ENCODE measurements around the gene GTF2E1. TPM values are rescaled to one million over a fixed set of nuclear protein-coding genes. Genes with fewer than 3 reads are reported as not detected.

GTF2E1 gene
- total RNA-seq, 1 experiment from 2014 or later = 21.5 TPM

DNA sequence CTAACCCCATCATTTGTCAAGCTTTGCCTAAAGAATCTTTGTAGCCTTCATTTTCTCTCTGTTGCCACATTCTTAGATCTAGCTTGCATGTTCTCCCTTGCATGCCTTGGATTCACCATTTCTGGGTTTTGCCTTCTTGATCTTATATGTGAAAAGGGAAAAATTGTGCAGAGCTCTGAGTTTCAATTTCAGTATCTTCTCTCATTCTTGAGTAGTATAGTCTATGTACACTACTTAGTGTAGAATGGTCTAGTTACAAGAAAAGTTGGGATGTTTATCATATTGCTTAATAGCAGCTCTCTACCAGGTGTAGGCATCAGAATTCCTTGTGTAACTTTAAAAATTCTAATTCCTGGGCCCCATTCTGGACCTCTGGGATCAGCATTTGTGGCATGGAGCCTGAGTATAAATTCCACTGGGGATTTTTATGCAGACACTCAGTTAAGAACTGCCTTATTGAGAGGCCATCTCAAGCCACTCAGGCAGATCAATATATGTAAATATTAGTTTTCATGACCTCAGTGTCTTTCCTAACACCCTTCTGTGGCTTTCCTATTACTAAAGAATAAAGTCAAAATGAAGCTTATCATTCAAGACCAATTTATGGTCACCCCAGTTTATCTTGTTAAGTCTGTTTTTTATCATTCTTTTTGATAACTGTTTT is 23.4 kb downstream of the GTF2E1 start:
- TF ChIP-seq EZH2 (IDR thresholded peaks at IDR 0.05) (no peak), FOSL1 (IDR thresholded peaks at IDR 0.05; ENCODE audit: low read depth) (no peak), RAD21 (IDR thresholded peaks at IDR 0.05; ENCODE audit: low read depth) (no peak), YY1 (IDR thresholded peaks at IDR 0.05; ENCODE audit: extremely low read depth, insufficient replicate concordance, low read depth, low read length) (no peak), CEBPB (IDR thresholded peaks at IDR 0.05; ENCODE audit: low read depth) (no peak), POLR2AphosphoS5 (IDR thresholded peaks at IDR 0.05; ENCODE audit: low read depth, low read length) (no peak), ZNF274 (IDR thresholded peaks at IDR 0.05; ENCODE audit: low read depth, low read length) (no peak), TCF7L2 (IDR thresholded peaks at IDR 0.05; ENCODE audit: borderline replicate concordance, extremely low read depth, insufficient read depth, insufficient read length) (no peak), POLR2A (IDR thresholded peaks at IDR 0.05; ENCODE audit: borderline replicate concordance, extremely low read depth, insufficient read depth, insufficient read length) (no peak)
- TF ChIP-seq, protein P1, sequence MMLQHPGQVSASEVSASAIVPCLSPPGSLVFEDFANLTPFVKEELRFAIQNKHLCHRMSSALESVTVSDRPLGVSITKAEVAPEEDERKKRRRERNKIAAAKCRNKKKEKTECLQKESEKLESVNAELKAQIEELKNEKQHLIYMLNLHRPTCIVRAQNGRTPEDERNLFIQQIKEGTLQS (IDR thresholded peaks at IDR 0.05) = no peak
- TF ChIP-seq, protein P2, sequence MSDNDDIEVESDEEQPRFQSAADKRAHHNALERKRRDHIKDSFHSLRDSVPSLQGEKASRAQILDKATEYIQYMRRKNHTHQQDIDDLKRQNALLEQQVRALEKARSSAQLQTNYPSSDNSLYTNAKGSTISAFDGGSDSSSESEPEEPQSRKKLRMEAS (IDR thresholded peaks at IDR 0.05) = no peak
- TF ChIP-seq, protein P3, sequence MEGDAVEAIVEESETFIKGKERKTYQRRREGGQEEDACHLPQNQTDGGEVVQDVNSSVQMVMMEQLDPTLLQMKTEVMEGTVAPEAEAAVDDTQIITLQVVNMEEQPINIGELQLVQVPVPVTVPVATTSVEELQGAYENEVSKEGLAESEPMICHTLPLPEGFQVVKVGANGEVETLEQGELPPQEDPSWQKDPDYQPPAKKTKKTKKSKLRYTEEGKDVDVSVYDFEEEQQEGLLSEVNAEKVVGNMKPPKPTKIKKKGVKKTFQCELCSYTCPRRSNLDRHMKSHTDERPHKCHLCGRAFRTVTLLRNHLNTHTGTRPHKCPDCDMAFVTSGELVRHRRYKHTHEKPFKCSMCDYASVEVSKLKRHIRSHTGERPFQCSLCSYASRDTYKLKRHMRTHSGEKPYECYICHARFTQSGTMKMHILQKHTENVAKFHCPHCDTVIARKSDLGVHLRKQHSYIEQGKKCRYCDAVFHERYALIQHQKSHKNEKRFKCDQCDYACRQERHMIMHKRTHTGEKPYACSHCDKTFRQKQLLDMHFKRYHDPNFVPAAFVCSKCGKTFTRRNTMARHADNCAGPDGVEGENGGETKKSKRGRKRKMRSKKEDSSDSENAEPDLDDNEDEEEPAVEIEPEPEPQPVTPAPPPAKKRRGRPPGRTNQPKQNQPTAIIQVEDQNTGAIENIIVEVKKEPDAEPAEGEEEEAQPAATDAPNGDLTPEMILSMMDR (IDR thresholded peaks at IDR 0.05 in 2 of 3, conservative IDR thresholded peaks at IDR 0.05 in 1 of 3; ENCODE audit: borderline replicate concordance in 1 of 3, insufficient read depth in 1 of 3, low read depth in 2 of 3, low read length in 2 of 3) = no peak
- ChIA-PET RAD21 (ENCODE audit: low non-redundant PET in 1 of 2, low total read pairs in 2 of 2, uncharacterized antibody in 2 of 2, unreplicated experiment in 2 of 2) (no interaction called here), CTCF (no interaction called here), POLR2A (interaction anchor here (0.6 kb wide), 1 partner anchor 394 kb away, joined by 3 read pairs; no protein-coding TSS in a partner anchor)
- no peaks in the 10 kb centered on the region for H3K9me2 ChIP-seq (ENCODE audit: insufficient read depth)
- H3K4me3 ChIP-seq (replicated peaks in 1 of 2; ENCODE audit: low read depth in 1 of 2, low read length in 2 of 2) = no peak overlapping the region
- no peak overlapping the region for H2AFZ ChIP-seq (ENCODE audit: low read depth, low read length, poor library complexity, severe bottlenecking)
- H3K27me3 ChIP-seq (ENCODE audit: insufficient read depth, low read length) = no peaks in the 10 kb centered on the region
- intact Hi-C loops (cut with micrococcal nuclease) = no loop called here
- no peaks in the 10 kb centered on the region for H3K9me3 ChIP-seq (ENCODE audit: control insufficient read depth in 1 of 2, insufficient read depth in 1 of 2, low read depth in 1 of 2, low read length in 2 of 2)
- DNase-seq (ENCODE audit: low read depth, low spot score) = no peak
- no peaks in the 10 kb centered on the region for H4K20me1 ChIP-seq (ENCODE audit: insufficient read depth)
- no TSS peak for BruUV-seq (replicated peaks)
- peaks cover 82% of the 10 kb centered on the region for H3K79me2 ChIP-seq (ENCODE audit: insufficient read depth, low read length)
- H3K36me3 ChIP-seq (ENCODE audit: control insufficient read depth in 1 of 2, insufficient read depth in 2 of 2, low read length in 2 of 2) = no peaks in the 10 kb centered on the region
- no peaks in the 10 kb centered on the region for H3K4me1 ChIP-seq (ENCODE audit: control insufficient read depth in 1 of 2, insufficient read depth in 2 of 2, low read length in 2 of 2)
- H3K4me2 ChIP-seq (ENCODE audit: low read length) = no peak overlapping the region
- H3K9ac ChIP-seq (ENCODE audit: low read length) = no peak overlapping the region
- no peak overlapping the region for H3K27ac ChIP-seq (ENCODE audit: low read depth, low read length)
- no peak for ATAC-seq
